GM21723 (cell line): ENCODE data around the gene CAD.

Experiments used
- ATAC-seq: cut with Tn5 transposase; IDR thresholded peaks from one replicate; pipeline ENCODE4 v1.9.1; 2021; ENCODE audit warnings: mild to moderate bottlenecking, moderate library complexity; ENCODE audit not compliant: unreplicated experiment

CAD gene

GRCh38 chr2:27275211-27276150, 58.3 kb downstream of the CAD start, which contains the start of gene DNAJC5G:
TSS of gene DNAJC5G (plus strand) at chr2:27275433. CDS start at chr2:27276729, 1,296 bp downstream.
- no peak for ATAC-seq

GRCh38 chr2:27278010-27278409, 60.8 kb downstream of the CAD start:
- no peak for ATAC-seq

DNA sequence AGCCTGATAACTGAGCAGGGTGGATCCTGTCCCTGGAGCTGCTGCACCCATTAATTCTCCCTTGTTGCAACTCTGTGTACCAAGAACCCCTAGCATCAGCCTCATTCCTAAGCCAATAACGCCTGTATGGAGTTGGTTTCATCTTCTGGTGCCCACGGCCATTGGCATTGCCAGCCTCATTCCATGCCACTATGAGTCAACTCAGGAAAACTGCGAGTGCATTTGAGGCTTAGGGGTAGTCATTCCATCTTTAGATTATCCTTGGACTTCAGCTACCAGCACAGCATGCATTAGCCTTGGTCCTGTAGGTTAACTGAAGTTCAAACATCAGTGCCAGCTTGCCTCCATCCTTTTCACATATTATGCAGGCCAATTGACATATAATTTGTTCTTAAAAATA, 63.7 kb downstream of the CAD start:
- no peak for ATAC-seq

GRCh38 chr2:27281442-27281841, 64.3 kb downstream of the CAD start:
- ATAC-seq, result no peak

GRCh38 chr2:27281855-27282559, 64.8 kb downstream of the CAD start, which contains the start of gene TRIM54:
TSS of gene TRIM54 (plus strand) at chr2:27282429. CDS start at chr2:27282732, 303 bp downstream.
- no peak for ATAC-seq

DNA sequence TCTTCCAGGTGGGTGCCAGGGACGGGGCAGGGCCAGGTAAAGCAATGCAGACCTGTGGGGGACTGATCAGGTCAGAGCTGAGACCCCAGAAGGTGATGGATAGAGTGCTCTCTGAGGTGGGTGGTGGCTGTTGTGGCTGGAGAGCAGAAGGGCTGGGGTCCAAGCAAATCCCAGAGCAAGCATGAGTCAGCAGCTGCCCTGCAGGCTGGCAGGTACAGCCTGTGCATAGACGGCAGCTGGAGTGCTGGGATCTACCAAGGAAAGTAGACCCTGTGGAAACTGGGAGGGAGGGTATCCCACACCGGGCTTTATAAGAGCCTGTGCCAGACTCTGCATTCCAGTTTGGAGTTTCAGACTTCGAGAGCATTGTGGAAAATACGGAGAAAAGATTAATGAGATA, 65.7 kb downstream of the CAD start:
- no peak for ATAC-seq

- ATAC-seq, result no peak
These were observed 67.8 kb downstream of the CAD start for GRCh38 chr2:27284996-27285395.

DNA sequence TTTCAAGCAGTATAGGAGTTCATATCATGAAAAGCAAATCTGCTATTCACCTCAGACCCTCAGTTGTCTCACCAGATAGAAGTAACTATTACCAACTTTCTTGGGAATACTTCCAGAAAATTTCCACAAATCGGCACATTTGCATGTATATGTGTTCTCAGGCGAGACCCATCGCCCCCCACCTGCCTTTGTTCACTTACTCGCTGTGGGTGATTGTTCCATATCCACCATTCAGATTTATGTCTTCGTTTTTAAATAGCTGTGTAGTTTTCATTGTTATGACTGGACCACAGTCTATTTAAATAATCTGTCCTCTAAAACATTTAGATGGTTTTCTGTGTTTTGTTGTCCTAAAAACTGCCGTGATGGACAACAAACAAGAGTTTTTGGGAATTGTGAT, 68.3 kb downstream of the CAD start:
- ATAC-seq, result no peak

DNA sequence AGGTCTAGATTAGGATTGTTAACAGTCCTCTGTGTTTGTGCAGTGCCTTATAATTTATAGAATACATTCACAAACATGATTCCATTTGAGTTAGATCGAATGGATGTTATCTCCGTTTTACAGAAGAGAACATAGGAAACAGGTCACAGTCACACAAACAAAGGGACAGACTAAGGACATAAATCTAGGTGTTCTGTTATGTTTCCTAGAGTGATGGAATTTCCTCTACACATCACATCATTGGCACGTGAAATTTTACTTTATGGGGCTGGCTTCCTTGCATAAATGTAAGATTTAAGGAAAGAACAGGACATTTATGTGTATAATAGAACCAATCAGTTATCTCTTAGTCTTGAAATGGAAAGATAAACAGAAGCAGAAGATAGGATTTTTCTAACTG, 71.4 kb downstream of the CAD start:
- no peak for ATAC-seq

DNA sequence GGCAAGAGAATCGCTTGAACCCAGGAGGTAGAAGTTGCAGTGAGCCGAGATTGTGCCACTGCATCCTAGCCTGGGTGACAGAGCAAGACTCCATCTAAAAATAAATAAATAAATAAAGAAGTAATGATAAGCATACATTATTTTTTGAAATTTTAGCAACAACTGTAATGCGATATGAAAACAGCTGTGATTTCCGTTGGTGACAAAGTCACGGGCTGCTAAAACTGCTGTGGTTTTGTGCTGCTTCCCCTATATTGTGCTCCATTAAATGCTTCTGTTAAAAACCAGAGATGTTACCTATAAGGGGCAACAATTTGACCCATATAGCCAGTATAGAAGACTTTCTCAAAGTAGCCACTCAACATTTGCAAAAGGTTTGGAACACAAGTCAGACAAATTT, 73.4 kb downstream of the CAD start:
- no peak for ATAC-seq

DNA sequence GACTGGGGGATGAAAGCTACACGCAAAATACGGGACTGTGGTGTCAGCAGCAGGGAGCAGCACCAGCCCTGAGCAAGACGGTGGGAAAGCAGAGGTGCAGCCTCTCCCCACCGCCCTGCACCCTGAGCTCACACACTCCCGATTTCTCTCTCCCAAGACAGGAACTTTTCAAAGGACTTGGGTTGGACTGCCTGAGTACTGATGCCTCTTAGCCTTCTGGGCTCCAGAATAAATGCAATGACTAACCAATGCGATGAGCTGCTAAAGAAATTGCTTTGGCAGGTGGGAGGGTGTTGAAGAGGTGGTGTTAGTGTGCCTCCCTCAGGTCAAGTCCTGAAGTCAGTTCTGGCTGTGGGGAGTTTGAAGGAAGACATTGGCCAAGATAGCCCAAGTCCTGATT, 74.7 kb downstream of the CAD start:
- no peak for ATAC-seq
